Activated CD8-positive, alpha-beta T cell treated with anti-CD3 and anti-CD28 coated beads for 36 hours (primary cell): Measurements from ENCODE around the gene PFKFB2. TPM values are rescaled to one million over a fixed set of nuclear protein-coding genes. Genes with fewer than 3 reads are reported as not detected.

Experiments used
- ATAC-seq: fragments of 200-7000 bp; cut with Tn5 transposase; one replicate; pipeline ENCODE4 v1.10.0; 2021; ENCODE audit warnings: mild to moderate bottlenecking, moderate library complexity
- CTCF ChIA-PET: fragments of 350-600 bp; sonication (Branson Sonifier 250); formaldehyde crosslinking; loops from one replicate; lab custom pipeline; 2021; ENCODE audit warnings: antibody characterized with exemption; lab: Charles Lee
- POLR2A ChIA-PET: fragments of 350-600 bp; sonication (Branson Sonifier 250); formaldehyde crosslinking; loops from one replicate; lab custom pipeline; 2021; ENCODE audit warnings: antibody characterized with exemption; lab: Charles Lee
- DNase-seq: peaks from one replicate; pipeline ENCODE4 v3.0.0-alpha.2; 2020
- H3K27ac Mint-ChIP-seq: one replicate; pipeline ENCODE4 v1.8.0; 2021; ENCODE audit warnings: mild to moderate bottlenecking, mixed read lengths
- H3K27me3 Mint-ChIP-seq: one replicate; pipeline ENCODE4 v1.8.0; 2021; ENCODE audit warnings: mixed read lengths
- H3K36me3 Mint-ChIP-seq: one replicate; pipeline ENCODE4 v1.8.0; 2021; ENCODE audit warnings: low read depth, mixed read lengths
- H3K4me1 Mint-ChIP-seq: one replicate; pipeline ENCODE4 v1.8.0; 2021; ENCODE audit warnings: low read depth, mixed read lengths
- H3K4me3 Mint-ChIP-seq: one replicate; pipeline ENCODE4 v1.8.0; 2021; ENCODE audit warnings: mild to moderate bottlenecking, moderate library complexity, mixed read lengths
- H3K9me3 Mint-ChIP-seq: one replicate; pipeline ENCODE4 v1.8.0; 2021; ENCODE audit warnings: mixed read lengths
- intact Hi-C: fragments of 100-400 bp; cut with micrococcal nuclease; formaldehyde crosslinking; loops from one replicate; pipeline ENCODE4 v1.10.0; 2022
- total RNA-seq, 2 experiments: library from RNA; stranded (reverse); gene quantifications; one replicate each; pipeline ENCODE4 v1.2.3, GENCODE V29; 2021
- TF ChIP-seq, protein P1 (sequence below): fragments of 200-600 bp; IDR thresholded peaks from one replicate; pipeline ENCODE4 v1.8.0; 2022; ENCODE audit warnings: antibody characterized with exemption, mild to moderate bottlenecking

The PFKFB2 gene
- total RNA-seq, 2 experiments from 2014 or later = 3.5 to 4.3 TPM

DNA sequence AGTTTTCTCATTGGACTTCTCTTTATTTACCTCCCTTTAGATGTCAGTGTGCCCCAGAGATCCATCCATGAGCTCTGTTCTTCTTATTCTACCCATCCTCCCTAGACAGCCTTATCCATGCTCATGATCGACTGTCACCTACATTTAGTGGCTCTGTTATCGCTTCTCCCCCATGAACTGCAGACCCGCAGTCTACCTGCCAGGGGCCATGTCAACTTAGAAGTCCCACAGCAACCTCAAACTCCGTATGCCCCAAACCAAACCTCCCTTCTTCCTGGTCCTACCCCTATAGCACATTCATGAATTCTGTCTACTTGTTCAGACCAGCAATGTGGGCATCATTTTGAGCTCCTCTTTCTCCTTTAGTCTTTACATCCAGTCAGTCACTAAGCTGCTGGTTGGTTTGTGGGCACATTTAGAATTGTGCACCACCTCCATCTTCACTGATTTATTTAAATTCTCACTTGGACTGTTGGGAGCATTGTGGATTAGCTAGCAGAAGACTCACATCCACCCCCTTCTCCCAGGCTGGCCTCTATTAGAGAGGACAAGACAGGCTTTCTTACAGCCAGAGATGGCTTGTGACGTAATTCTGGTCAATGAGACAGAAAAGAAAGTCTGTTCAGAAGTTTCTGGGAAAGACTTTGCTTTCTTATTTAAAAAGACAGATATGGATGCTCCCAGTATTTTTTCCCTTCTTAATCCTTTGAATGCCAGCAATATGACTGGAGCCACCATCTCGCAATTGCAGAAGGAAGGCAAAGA is 39.6 kb upstream of the PFKFB2 start:
- intact Hi-C loops = no loop called here
- H3K4me1 Mint-ChIP-seq = peaks cover 3% of the 10 kb centered on the region
- ChIA-PET CTCF (interaction anchor here (1.1 to 3.7 kb wide), 3 partner anchors 9 to 78 kb away, joined by 3 to 26 read pairs (median 12); no protein-coding TSS in a partner anchor), POLR2A (no interaction called here)
- no peak overlapping the region for H3K27ac Mint-ChIP-seq
- DNase-seq (no peak), ATAC-seq (no peak)
- H3K9me3 Mint-ChIP-seq = no peaks in the 10 kb centered on the region
- H3K27me3 Mint-ChIP-seq = peaks cover 12% of the 10 kb centered on the region
- H3K4me3 Mint-ChIP-seq = no peak overlapping the region
- no peaks in the 10 kb centered on the region for H3K36me3 Mint-ChIP-seq
- TF ChIP-seq, protein P1, sequence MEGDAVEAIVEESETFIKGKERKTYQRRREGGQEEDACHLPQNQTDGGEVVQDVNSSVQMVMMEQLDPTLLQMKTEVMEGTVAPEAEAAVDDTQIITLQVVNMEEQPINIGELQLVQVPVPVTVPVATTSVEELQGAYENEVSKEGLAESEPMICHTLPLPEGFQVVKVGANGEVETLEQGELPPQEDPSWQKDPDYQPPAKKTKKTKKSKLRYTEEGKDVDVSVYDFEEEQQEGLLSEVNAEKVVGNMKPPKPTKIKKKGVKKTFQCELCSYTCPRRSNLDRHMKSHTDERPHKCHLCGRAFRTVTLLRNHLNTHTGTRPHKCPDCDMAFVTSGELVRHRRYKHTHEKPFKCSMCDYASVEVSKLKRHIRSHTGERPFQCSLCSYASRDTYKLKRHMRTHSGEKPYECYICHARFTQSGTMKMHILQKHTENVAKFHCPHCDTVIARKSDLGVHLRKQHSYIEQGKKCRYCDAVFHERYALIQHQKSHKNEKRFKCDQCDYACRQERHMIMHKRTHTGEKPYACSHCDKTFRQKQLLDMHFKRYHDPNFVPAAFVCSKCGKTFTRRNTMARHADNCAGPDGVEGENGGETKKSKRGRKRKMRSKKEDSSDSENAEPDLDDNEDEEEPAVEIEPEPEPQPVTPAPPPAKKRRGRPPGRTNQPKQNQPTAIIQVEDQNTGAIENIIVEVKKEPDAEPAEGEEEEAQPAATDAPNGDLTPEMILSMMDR = no peak

DNA sequence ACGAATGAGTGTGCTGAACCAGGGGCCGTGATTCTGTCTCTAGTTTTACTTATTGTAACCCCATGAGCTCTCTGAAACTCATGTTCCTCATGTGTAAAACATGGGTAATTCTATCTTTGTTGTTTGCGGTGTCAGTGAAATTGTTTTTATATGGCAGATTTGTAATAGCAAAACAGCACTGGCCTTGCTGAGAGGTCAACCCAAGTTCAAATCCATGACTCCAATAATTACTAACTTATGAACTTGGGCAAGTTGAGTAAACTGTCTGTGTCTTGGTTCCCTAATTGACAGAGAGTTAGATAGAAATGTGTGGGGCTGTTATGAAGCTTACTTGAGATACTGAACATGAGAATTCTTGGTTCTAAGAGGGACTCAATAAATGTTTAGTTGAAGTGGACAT is 38.3 kb upstream of the PFKFB2 start:
- H3K9me3 Mint-ChIP-seq = no peaks in the 10 kb centered on the region
- TF ChIP-seq, protein P1 = no peak
- H3K4me3 Mint-ChIP-seq = no peak overlapping the region
- ATAC-seq (no peak), DNase-seq (no peak)
- POLR2A ChIA-PET = interaction anchor here (0.8 kb wide), 1 partner anchor 477 kb away, joined by 4 read pairs; no protein-coding TSS in a partner anchor
- no peaks in the 10 kb centered on the region for H3K36me3 Mint-ChIP-seq
- intact Hi-C loops = no loop called here
- CTCF ChIA-PET = interaction anchor here (0.9 to 3.7 kb wide), 4 partner anchors 8 to 35 kb away, joined by 3 to 26 read pairs (median 8); no protein-coding TSS in a partner anchor
- peaks cover 12% of the 10 kb centered on the region for H3K27me3 Mint-ChIP-seq
- H3K27ac Mint-ChIP-seq = no peak overlapping the region
- peaks cover 3% of the 10 kb centered on the region for H3K4me1 Mint-ChIP-seq

DNA sequence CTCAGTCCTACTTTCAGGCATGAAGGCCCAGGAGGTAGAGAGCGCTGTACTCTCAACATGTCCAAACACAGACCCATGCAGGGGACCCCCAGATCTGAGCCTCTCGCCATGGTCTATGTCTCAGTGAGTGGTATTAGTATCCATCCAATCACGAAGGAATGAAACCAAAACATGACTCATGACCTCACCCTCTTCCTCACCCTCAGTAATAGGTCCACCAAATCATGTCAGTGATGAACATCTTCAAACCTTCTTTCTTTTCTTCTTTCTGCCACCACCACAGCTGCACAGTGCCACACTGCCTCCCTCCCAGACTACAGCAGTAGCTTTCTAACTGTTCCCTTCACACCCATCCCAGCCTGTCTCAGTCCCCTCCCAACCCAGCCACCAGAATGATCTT is 37.3 kb upstream of the PFKFB2 start:
- Mint-ChIP-seq H3K4me3 (no peak overlapping the region), H3K4me1 (peaks cover 6% of the 10 kb centered on the region), H3K9me3 (no peaks in the 10 kb centered on the region), H3K36me3 (no peaks in the 10 kb centered on the region), H3K27me3 (peaks cover 11% of the 10 kb centered on the region), H3K27ac (no peak overlapping the region)
- CTCF ChIA-PET = interaction anchor here (3.3 to 3.7 kb wide), 2 partner anchors 11 to 34 kb away, joined by 12 to 26 read pairs; no protein-coding TSS in a partner anchor
- ATAC-seq (peak; percentile 66), DNase-seq (no peak)
- POLR2A ChIA-PET = no interaction called here
- TF ChIP-seq, protein P1 = no peak
- intact Hi-C loops = no loop called here

DNA sequence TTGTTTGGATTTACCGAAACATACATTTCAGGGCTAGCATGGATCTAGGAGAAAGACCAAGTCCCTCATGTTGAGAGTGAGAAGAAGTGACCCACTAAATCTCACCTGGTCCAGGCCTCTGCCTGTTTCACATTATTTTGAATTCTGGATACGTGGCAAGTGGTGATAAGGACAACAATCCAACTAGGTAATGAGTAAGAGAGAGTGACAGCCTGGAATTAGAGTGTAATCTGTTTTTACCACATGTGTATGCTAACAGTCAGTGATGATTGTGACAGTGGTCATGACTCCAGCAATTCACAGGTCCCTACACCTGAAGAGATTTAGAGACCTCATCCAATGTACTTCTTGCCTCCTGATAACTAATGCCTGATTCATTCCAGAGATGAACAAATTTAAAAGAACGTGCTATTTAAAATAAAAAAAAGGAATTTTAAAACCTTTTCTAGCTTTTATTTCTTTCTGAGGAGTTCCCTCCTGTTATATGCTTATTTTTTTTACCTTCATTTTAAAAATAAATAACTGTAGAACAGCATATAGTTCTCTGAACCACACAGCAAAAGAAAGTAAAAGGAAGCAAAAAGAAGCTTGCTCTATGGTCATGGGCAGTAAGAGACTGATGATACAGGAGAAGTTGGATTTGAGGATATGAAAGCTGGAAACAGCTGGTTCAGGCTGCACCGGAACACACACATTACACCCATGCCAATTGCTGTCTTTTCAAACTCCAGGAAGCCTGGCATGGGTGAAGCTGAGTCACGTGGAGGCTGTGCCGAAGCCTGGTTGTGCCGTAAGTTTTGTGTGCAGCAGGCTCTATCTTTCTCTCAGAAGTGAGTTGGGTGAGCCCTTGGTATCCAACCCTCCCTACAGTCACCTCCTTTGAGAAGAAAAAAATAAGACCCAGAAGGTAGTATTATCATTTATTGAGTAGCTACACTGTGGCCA is 35.2 kb upstream of the PFKFB2 start:
- Mint-ChIP-seq H3K27me3 (peaks cover 5% of the 10 kb centered on the region), H3K36me3 (no peaks in the 10 kb centered on the region), H3K4me1 (peaks cover 8% of the 10 kb centered on the region), H3K9me3 (no peaks in the 10 kb centered on the region), H3K4me3 (no peak overlapping the region), H3K27ac (no peak overlapping the region)
- CTCF ChIA-PET = interaction anchor here (1.3 to 2.1 kb wide), 5 partner anchors 8 to 359 kb away, joined by 3 to 7 read pairs (median 5); no protein-coding TSS in a partner anchor
- ATAC-seq (no peak), DNase-seq (no peak)
- TF ChIP-seq, protein P1 = no peak
- POLR2A ChIA-PET = no interaction called here
- intact Hi-C loops = no loop called here
